Activated gamma-delta T cell treated with anti-CD3 and anti-CD28 coated beads, Interleukin-2, amount 50 U/mL, for 16 hours (primary cell): ENCODE measurements around the gene CHCHD4.
"Not testable (repeated sequence)": the region's sequence is repeated elsewhere in the genome, so short reads cannot be mapped to it uniquely, and the experiment has no call there.

Source experiments
- DNase-seq: peaks from one replicate; pipeline ENCODE4 v3.0.0-alpha.2; 2020; ENCODE audit warnings: low read depth

CHCHD4 gene

DNA sequence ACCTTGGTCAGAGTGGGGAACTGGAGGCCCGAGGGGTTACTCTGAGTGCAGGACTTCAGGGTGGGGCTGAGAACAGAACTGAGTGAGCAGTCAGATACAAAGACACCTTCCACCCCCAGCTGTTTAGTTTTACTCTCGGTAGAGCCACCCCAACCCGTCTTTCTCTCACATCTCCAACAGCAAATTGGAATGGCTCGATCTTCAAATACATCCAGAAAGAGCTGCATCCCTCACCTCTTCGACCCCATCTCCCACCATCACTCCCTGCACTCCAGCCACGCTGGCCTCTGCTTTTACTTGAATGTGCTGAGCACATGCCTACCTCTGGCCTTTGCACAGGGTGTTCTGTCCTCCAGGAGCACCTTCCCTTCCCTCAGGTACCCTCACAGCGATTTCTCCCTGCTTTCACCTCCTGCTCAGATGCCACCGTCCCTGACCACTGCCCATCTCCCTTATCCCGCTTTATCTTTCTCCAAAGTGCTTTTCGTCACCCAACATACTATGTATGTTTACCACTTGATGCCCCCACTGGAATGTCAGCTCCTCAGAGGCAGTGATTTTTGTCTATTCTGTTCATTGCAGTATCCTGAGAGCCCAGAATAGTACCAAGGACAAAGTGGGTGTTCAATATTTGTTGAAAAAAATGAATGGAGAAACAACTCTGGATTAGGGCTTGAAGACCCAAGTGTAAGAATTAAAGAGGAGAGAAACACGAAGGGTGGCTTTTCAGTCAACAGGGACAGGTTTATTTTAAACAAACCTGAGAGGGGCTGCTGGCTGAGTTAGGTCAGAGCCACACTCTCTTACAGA is 4.4 kb downstream of the CHCHD4 start:
- no peak for DNase-seq

DNA sequence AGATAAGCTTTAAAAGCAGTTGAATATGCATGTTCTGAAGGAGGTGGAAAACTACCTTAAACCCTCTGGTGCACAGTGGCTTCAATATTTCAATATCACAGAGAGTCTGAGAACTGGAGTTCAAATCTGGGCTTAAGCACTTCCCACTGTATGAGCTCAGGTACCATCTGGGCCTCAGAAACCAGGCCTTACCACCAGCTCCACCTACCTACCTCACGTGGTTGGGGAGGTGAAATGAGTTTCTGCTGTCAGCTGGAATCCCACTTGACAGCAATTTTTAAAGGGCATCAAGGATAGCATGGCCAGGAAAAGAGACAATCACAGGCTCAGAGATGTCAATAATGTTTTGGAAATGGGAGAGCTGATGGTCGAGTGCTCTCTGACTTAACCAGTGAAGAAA is 5.0 kb downstream of the CHCHD4 start:
- DNase-seq: no peak

DNA sequence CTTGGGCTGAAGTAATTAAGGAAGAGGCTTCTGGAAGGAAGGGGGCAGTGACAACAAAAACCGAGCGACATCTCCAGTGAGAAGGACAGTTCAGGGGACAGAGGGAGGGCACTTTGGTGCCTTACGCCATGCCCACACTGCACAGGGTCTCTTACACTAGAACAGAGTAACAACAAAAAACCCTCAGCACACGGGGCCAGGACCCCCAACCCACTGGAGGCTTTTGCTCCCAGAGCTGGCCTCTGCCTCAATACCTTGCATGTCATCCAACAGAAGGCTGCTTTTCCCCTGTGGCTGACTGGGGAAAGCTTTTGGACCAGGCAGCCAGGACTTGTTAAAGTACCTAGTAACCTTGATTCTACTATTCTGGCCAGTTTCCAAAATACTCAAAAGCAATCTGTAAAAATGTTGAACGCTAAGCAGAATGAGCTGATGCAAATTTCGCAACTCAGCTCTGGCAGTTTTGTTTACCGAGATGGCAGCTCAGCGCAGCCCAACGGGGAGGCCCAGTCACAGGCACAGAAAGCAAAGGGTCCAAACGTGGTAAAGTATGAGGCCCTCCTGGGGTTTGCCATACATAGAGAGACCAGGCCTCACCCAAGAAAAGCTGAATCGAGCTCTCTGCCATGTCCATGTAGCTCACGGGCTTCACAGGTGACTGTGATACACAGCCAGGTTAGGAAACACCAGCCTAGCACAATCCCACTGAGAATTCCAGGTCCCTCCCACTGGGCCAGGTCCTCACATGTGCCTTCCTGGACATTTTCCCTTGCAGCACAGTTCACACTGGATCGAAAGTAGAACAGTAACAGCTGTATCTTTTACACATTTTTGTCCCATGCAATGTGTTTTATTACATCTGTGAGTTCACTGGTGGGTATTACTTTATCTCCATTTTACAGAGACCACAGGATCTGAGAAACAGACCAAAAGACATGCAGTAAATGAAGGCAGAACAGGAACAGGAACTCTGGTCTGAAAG is 6.0 kb downstream of the CHCHD4 start:
- DNase-seq: no peak

DNA sequence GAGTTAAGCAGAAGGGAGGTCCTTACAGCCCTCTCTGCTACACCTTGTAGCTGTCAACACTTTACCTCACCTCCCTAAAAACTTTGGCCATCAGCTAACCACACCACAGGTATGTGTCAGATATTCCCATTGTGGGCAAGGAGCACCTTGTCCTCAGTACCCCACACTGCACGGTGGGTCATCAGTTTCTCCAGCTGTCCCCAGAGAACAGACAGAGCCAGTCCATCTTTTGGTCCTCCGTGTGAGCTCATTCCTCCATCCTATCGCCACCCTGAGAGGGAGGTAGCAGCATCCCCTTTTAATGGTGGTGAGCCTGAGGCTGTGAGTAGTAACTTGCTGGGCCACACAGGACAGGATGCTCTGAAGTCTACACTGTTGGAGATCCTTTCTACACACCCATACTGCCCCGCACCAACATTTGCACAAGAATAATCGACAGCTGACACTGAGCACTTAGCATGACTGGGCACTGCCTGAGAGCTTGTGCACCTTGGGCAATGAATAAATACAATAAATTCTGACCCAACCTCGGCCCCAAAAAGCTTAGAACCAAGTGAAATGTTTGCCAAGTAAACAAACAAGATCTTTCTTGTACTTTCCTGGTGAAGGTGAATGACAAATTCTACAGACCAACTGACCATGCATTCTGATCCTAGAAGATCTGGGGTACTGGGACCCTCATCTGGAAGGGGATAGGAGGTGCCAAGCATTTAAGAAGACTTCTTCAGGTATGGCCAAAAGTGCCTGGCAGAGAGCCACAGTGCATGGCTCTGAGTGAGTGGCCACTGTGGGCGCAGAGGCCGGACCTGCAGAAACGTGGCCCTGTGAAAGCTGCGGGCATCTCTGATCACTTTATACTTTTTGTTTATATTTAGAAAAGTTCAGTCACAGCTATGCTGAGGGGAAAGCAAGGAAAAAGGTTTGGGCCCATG is 6.9 kb downstream of the CHCHD4 start:
- no peak for DNase-seq

DNA sequence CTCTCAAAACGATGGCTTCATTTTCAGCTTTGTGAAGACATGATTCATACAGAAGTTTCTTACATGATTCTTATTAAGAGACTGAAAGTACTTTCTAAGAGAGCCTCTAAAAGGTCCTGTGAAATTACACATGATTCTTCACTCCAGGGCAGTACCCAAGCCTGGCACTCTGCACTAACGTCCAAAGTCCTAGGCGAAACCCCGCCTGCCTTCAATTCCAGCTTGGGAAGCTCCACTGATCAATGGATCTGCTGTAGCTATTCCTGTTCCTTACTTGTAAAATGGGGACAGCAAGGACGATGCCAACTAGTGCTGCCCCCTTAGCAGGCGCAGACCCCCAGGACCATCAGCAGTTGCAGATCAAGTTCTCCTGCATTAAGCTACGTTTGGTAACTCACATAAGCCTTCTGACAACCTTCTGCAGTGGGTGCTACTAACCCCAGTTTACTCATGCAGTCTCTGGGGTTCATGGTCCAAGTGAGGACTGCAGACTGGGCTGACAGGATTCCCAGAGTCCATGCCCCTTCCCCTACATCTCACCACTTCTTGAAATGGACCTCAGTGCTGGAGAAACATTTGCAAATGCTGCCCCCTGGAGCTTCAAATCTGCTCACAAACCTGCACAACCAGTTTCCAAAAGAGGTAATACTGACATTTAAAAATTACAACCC is 10.6 kb downstream of the CHCHD4 start:
- no peak for DNase-seq

DNA sequence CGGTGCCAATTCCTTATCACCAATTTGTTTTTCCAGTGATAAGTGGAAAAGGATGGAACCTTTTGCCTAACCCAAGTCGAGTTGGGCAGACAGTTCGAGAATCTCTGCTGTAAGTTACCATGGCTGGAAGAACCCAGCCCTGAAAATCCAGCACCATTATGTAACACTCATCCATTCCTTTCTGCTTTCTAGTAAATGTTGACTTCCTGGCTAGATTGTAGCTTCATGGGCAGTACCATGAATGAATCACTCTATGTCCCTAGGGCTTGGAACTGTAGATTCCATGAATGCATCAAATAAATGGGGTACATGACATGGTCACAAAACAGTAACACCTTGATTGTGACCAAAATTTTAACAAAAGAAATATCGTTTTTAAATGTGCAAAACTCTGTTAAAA is 14.0 kb downstream of the CHCHD4 start:
- no peak for DNase-seq

DNA sequence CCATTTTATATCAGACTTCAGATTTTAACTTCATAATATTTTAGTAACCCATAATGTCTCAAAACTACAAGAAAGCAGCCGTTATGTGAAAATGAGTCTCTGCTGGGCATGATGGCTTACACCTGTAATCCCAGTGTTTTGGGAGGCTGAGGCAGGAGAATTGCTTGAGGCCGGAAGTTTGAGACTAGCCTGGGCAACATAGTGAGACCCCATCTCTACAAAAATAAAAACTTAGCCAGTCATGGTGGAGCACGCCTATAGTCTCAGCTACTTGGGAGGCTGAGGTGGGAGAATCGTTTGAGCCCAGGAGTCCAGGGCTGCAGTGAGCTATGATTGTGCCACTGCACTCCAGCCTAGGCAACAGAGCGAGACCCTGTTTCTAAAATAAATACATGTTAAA is 14.8 kb downstream of the CHCHD4 start:
- DNase-seq: not testable (repeated sequence)

DNA sequence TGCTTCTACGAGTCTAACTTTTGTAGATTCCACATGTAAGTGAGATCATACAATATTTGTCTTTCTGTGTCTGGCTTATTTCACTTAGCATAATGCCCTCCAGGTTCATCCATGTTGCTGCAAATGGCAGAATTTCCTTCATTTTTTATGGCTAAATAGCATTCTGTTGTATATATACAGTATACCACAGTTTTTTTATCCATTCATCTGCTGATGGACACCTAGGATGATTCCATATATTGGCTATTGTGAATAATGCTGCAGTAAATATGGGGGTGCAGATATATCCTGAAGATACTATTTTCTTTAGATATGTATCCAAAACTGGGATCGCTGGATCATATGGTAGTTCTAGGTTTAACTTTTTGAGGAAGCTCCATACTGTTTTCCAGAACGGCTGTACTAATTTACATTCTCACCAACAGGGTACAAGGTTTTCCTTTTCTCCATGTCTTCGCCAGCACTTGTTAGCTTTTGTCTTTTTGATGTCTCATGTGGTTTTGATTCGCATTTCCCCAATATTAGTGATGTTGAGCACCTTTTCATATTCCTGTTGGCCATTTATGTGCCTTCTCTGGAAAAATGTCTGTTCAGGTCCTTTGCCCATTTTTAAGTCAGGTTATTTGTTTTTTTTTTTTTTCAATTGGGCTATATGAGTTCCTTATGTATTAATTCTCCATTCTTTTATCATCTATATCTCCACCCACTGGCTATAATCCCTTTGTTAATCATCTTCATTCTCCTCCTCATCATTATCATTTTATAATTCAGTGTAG is 26.9 kb downstream of the CHCHD4 start:
- DNase-seq: no peak

DNA sequence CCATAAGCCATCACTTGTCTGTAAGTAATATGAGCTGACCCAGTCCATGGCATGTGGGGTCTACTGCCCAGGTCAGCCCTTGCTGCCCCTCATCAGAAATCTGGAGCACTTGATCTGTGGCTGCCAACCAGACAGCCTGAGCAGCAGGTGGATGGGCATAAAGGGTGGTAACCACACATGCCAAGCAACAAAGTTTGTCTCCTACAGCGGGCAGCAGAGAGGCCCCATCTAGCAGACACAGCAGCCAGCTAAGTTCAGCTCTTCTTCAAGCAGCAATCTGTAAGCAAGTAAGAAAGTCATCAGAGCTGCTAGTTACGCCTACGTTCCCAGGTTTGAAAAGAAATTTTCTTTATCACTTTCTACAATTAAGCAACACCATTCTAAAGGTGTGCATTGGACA is 27.9 kb downstream of the CHCHD4 start:
- DNase-seq: no peak

DNA sequence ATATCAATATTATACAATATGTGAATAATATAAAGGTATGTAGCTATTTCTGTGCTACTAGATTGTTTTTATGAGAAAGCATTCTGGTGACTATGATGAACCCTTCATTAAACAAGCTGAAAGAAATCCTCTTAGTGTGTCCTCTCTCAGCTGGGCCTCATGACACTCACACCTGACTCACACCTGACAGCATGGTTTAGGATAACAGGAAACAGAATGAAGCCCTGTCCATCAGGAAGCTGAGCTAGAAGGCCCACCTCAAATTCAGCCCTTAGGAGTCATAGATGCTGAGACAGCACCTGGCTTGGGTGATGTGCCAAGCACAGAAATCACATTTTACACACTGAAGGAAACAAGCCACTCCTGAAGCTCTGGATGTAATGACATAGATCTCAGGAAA is 30.8 kb downstream of the CHCHD4 start:
- DNase-seq: no peak

DNA sequence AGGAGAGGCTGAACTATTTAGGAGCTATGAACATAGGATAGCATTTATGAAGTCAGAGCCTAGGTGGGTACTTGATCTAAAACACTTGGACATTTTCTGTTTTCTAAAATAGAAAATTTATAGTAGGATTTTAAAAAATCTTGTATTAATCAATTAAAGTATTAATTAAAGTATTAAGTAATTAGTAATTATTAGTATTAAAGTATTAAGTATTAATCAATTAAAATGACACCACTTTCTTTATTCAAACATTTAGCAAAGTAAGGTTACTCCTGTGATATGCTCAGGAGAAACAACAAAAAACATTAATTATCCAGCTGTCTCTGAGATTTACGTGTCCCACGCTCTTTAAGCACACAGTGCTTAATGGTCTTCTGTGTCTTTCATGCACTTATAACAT is 32.2 kb downstream of the CHCHD4 start:
- DNase-seq: no peak

DNA sequence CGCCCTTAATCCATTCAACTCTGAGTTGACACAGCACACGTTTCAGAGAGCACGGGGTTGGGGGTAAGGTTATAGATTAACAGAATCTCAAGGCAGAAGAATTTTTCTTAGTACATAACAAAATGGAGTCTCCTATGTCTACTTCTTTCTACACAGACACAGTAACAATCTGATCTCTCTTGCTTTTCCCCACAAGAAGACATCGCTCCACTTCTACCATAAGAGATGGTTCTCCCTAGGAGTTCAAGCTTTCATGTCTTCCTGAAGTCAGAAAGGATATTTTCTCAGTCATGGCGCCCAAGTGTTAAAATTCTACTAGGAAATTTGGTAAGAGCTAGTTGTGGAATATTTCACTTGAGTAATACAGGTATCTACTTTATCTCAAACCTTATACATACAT is 32.7 kb downstream of the CHCHD4 start:
- not testable (repeated sequence) for DNase-seq

DNA sequence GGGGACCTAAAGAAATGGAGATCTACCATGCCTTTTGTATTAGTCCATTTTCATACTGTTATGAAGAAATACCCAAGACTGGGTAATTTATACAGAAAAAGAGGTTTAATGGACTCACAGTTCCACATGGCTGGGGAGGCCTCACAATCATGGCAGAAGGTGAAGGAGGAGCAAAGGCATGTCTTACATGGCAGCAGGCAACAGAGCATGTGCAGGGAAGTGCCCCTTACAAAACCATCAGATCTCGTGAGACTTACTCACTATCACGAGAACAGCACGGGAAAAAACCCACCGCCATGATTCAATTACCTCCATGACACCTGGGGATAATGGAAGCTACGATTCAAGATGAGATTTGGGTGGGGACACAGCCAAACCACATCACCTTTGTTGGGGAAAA is 37.2 kb downstream of the CHCHD4 start:
- not testable (repeated sequence) for DNase-seq

DNA sequence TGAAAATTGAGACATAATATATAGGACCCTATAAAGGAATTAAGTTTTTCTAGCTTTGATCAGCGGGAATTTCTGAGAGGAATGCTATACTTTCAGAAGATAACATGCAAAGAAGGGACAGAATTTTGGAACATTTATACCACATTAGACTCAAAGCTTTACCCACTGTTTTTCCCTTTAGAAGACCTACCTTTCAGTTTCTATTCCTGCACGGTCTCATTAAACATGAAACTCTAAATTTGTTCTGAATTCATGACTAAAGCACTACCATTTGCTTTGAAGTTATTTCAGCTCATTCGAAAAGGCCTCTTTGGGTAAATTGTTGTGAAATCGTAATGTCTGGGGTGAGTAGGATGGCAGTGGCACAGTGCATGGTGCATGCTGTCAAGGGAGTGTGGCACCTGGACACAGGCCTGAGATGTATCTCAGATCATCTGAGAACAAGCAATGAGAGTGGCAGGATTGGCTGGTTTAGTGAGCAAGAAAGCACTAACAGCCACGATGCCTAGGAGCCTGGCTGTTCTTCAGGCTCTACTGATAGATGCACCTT is 42.5 kb downstream of the CHCHD4 start:
- DNase-seq: no peak

DNA sequence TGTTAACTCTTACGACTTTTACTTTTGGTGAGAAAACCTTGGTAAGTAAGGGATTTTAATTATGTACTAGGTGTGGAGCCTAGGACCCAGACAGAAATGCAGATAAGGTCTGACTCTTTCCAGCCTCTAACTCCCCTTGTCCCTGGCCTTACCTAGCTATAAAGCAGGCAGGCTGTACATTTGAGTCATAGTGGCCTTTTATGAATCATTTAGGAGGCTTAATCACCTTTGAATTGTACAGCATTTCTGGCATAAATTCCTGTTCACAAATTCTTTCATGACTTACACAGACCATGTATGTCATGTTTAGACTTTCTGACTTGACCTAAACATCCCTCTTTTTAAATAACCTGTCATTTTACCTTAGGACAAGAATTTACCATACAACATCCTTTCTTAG is 47.4 kb downstream of the CHCHD4 start:
- no peak for DNase-seq

DNA sequence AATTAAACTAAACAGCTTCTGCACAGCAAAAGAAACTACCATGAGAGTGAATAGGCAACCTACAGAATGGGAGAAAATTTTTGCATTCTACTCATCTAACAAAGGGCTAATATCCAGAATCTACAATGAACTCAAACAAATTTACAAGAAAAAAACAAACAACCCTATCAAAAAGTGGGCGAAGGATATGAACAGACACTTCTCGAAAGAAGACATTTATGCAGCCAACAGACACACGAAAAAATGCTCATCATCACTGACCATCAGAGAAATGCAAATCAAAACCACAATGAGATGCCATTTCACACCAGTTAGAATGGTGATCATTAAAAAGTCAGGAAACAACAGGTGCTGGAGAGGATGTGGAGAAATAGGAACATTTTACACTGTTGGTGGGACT is 49.4 kb downstream of the CHCHD4 start:
- not testable (repeated sequence) for DNase-seq

DNA sequence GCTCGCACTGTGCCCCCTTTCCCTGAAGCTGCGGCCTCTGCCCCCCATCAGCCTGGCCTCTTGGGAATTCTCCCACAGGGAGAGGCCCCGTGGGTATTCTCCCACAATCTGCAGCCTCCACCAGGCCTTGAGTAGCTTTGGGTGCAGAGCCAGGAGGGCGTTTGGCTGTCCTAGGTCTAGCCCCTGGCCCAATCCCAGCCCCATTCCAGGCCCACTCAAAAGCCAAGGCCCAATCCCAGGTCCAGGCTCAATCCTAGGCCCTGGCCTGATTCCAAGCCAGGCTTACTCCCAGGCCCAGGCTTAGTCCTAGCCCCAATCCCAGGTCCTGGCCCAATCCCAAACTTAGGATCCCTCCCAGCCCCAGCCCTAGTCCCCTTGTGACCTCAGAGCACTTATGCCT is 59.8 kb downstream of the CHCHD4 start:
- DNase-seq: no peak

DNA sequence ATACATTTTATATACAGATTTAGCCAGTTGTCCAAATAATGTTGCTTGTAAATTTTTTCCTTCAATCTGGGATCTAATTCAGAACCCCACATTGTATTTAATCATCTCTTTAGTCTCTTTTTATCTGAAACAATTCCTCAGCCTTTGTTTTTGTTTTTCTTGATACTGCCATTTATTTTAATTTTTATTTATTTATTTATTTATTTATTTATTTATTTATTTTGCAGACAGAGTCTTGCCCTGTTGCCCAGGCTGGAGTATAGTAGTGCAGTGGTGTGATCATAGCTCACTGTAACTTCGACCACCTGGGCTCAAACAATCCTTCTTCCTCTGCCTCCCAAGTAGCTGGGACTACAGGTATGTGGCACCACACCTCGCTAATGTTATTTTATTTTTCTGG is 61.5 kb downstream of the CHCHD4 start:
- DNase-seq: no peak
